AG04449 (cell line): ENCODE results near the gene PRDM16.

Source experiments
- CTCF ChIA-PET: fragments of 350-600 bp; formaldehyde crosslinking; extraction: SDS; loops from one replicate; lab custom pipeline; 2021; ENCODE audit warnings: antibody characterized with exemption; lab: Yijun Ruan, JAX
- POLR2A ChIA-PET: fragments of 400-600, 350-600 bp; formaldehyde crosslinking; extraction: SDS; loops from one replicate; lab custom pipeline; 2020; ENCODE audit warnings: antibody characterized with exemption, inconsistent platforms; lab: Yijun Ruan, JAX
- DNase-seq: peaks from one replicate; pipeline ENCODE4 v3.0.0-alpha.2; 2010; ENCODE audit warnings: low read depth, low spot score
- H3K4me3 ChIP-seq: 2 replicates; pipeline ENCODE4 v1.5.1; 2011; ENCODE audit warnings: low read depth, mild to moderate bottlenecking, control low read depth, low read length
- CTCF ChIP-seq: IDR thresholded peaks from one replicate; pipeline ENCODE4 v1.5.1; 2011; ENCODE audit warnings: mild to moderate bottlenecking, moderate library complexity, low read length, control low read depth, inconsistent platforms; ENCODE audit not compliant: insufficient read depth; ENCODE audit errors: missing control alignments

PRDM16 gene

DNA sequence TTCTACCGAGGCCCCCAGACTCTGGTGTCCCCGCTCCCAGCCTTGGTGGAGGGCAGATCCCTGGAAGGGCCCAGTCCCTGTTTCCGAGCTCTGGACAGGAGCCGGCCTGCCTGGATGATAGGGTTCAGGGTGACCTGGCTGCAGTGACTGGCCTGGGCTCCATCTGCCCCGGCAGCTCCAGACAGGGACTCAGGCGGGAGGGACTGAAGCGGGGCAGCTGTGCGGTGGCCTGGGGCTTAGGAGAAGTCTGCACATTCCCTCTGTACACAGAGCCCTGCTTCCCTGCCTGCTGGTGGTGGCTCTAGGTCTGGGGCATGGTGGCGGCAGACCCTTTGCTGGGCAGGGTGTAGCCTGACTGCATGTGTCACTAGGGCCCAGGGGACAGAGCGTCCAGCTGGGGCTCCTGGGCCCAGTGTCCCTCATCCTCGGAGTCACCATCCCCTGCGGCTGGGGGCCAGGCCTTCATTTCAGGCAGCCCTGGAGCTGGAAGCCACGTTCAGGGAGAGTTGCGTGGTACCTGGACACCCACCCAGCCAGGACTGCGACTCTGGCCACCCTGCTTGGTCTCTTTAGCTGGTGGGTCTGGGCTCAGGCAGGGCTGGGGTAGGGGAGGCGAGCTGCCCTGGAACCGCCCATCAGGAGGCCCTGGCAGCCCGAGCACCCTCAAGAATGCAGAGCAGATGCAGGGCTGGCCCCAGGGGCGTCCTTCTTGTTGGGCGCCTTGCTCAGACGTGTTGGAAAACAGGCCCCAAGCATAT lies 395.1 kb downstream of the PRDM16 start:
- no peak overlapping the region for H3K4me3 ChIP-seq
- TF ChIP-seq CTCF, result no peak
- ChIA-PET POLR2A (no interaction called here), CTCF (interaction anchor here (1.0 to 4.3 kb wide), 5 partner anchors 11 to 155 kb away, joined by 3 to 37 read pairs (median 6); no protein-coding TSS in a partner anchor)
- DNase-seq, result no peak

DNA sequence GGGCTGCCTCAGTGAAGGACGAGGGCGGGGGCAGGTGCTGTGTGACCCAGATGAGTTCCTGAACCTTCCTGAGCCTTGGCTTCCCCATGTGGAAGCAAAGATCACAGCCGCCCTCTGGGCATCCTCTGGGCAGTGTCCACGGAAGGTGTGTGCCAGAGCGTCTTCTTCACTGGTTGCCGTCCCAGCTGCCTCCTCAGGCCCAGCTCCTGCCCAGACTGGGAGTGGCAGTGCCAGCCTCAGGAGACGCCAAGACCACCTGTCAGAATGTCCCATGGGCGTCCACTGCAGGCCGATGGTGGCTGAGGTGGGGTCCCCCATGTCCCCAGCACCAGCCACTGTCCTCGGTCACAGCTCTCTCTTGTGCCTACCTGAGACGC lies 395.6 kb downstream of the PRDM16 start:
- no peak for TF ChIP-seq CTCF
- DNase-seq, result no peak
- ChIA-PET POLR2A (no interaction called here), CTCF (interaction anchor here (1.0 to 4.3 kb wide), 4 partner anchors 12 to 154 kb away, joined by 3 to 37 read pairs (median 8); no protein-coding TSS in a partner anchor)
- no peak overlapping the region for H3K4me3 ChIP-seq

DNA sequence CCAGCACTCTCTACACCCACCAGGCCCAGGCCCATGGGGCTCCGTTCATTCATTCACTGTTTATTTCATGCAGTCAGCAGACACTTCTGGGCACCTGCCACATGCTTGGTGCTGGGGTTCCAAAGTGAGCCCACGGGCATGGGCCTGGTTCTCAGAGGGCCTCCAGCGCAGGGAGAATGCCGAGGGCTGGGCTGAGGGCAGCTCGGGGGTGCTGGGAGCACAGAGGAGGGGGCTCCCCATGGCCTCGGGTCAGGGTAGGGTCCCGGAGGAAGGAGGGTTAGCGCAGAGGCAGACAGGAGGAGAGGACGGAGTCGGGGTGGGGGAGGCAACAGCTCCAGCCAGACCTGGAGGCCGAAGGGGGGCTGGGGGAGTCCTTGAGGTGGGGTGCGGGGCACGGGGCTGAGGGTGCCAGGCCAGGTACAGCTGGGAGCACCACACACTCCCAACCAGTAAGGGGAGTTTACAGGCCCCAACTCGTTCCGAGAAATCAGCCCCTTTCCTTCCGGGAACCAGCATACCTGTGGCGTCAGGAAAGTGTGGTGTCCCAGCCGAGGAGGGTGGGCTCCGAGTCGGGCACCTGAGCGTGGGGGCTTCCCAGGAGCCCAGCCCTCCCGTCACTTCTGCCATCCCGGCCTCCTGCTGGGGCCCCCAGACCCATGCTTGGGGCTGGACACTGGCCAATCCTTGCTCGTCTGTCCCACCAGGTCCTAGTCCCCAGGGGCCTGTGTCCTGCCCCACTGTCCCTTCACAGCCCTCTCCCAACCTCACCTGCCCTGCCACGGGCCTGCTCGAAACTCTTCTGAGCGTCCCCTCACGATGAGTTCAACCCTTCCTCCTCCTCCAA lies 396.3 kb downstream of the PRDM16 start:
- TF ChIP-seq CTCF, result no peak
- ChIA-PET POLR2A (no interaction called here), CTCF (interaction anchor here (2.4 to 3.8 kb wide), 2 partner anchors 12 to 26 kb away, joined by 11 to 18 read pairs; no protein-coding TSS in a partner anchor)
- H3K4me3 ChIP-seq, result no peak overlapping the region
- DNase-seq, result no peak

- no peak for DNase-seq
- no peak overlapping the region for H3K4me3 ChIP-seq
- no peak for TF ChIP-seq CTCF
- ChIA-PET CTCF (interaction anchor here (2.4 to 3.8 kb wide), 2 partner anchors 13 to 25 kb away, joined by 11 to 18 read pairs; no protein-coding TSS in a partner anchor), POLR2A (no interaction called here)
These were observed 396.9 kb downstream of the PRDM16 start for GRCh38 chr1:3465935-3466321.

GRCh38 chr1:3466366-3467075 lies 397.5 kb downstream of the PRDM16 start:
- CTCF ChIA-PET, result interaction anchor here (1.5 to 2.4 kb wide), 2 partner anchors 13 to 155 kb away, joined by 3 to 18 read pairs; no protein-coding TSS in a partner anchor
- no peak for DNase-seq
- POLR2A ChIA-PET, result no interaction called here

More at GRCh38 chr1:3466366-3467075, 397.5 kb downstream of the PRDM16 start:
- no peak overlapping the region for H3K4me3 ChIP-seq
- TF ChIP-seq CTCF, result no peak
